Activated CD4-positive, CD25-positive, alpha-beta regulatory T cell treated with anti-CD3 and anti-CD28 coated beads, Interleukin-2, amount 50 U/mL, for 16 hours (primary cell): ENCODE measurements around the gene FSIP1.

Experiments used
- DNase-seq: peaks from one replicate; pipeline ENCODE4 v3.0.0-alpha.2; 2020; ENCODE audit warnings: low read depth, low spot score

The FSIP1 gene

GRCh38 chr15:39553947-39554693 is 228.5 kb downstream of the FSIP1 start:
- no peak for DNase-seq

GRCh38 chr15:39552556-39552955 is 230.1 kb downstream of the FSIP1 start:
- no peak for DNase-seq

GRCh38 chr15:39551476-39551875 is 231.2 kb downstream of the FSIP1 start:
- DNase-seq: no peak
